Small intestine (tissue), 7 donors: ENCODE measurements around the gene C16orf46. TPM values are rescaled to one million over a fixed set of nuclear protein-coding genes. Genes with fewer than 3 reads are reported as not detected.
A peak's percentile ranks its signal among the peaks of the same experiment; 100 is the strongest.

Source experiments
- DNase-seq, 2 donors: peaks; one replicate each; pipeline versions ENCODE4 v3.0.0 to v3.0.0-alpha.2; 2013
- FAIRE-seq: peaks from 2 replicates; lab custom pipeline; 2012; peaks lifted over from hg19 to GRCh38; lab: Jason Lieb, UNC
- H3K27ac ChIP-seq, 3 donors: one replicate each; pipeline ENCODE4 v1.5.1; 2013; ENCODE audit warnings: low read length in 2 of 3, mild to moderate bottlenecking in 2 of 3, control low read depth in 1 of 3, inconsistent platforms in 1 of 3, low read depth in 1 of 3, moderate library complexity in 1 of 3
- H3K27me3 ChIP-seq, 3 donors: one replicate each; pipeline ENCODE4 v1.6.1; 2013; ENCODE audit warnings: low read length in 3 of 3, inconsistent platforms in 1 of 3; ENCODE audit not compliant: control insufficient read depth in 3 of 3, insufficient read depth in 3 of 3
- H3K36me3 ChIP-seq, 3 donors: one replicate each; pipeline ENCODE4 v1.6.1; 2013; ENCODE audit warnings: low read length in 3 of 3, inconsistent platforms in 1 of 3, low read depth in 1 of 3, mild to moderate bottlenecking in 1 of 3, moderate library complexity in 1 of 3; ENCODE audit not compliant: control insufficient read depth in 3 of 3, insufficient read depth in 2 of 3
- H3K4me1 ChIP-seq, 3 donors: one replicate each; pipeline ENCODE4 v1.6.1; 2013; ENCODE audit warnings: low read length in 2 of 3, inconsistent platforms in 1 of 3, low read depth in 1 of 3, mild to moderate bottlenecking in 1 of 3, moderate library complexity in 1 of 3; ENCODE audit not compliant: control insufficient read depth in 3 of 3, insufficient read depth in 2 of 3
- H3K4me3 ChIP-seq, 3 donors: one replicate each; pipeline ENCODE4 v1.5.1; 2013; ENCODE audit warnings: low read length in 3 of 3, control low read depth in 1 of 3, inconsistent platforms in 1 of 3, low read depth in 1 of 3, mild to moderate bottlenecking in 1 of 3, moderate library complexity in 1 of 3
- H3K9me3 ChIP-seq, 2 donors: one replicate each; pipeline ENCODE4 v1.6.1; 2013; ENCODE audit warnings: low read depth in 1 of 2, low read length in 1 of 2; ENCODE audit not compliant: control insufficient read depth in 2 of 2, insufficient read depth in 1 of 2
- WGBS, 3 donors: extraction: QIAGEN DNeasy Blood & Tissue Kit; methylation state at CpG; one replicate each; pipeline ENCODE4 v1.1.7; 2013; 5-methylcytosine and 5-hydroxymethylcytosine counted together
- polyA plus RNA-seq, 4 donors: library from polyadenylated mRNA; stranded (reverse) in 3 of 4; unstranded in 1 of 4; fragments of 200-250 nt in 3 of 4; fragments of 120-200 nt in 1 of 4; gene quantifications; one replicate each; pipeline versions ENCODE4 v1.2.1 to v1.2.3, GENCODE V29; 2013
- donor health status: healthy with polysubstance abuse.
- donor health status: control.
- donor health status: control.
- donor health status: Bipolar disorder and iron deficiency.
- donor health status: healthy.

The C16orf46 gene
- polyA plus RNA-seq, 4 donors: 0.54 to 0.74 TPM; not detected in 2

DNA sequence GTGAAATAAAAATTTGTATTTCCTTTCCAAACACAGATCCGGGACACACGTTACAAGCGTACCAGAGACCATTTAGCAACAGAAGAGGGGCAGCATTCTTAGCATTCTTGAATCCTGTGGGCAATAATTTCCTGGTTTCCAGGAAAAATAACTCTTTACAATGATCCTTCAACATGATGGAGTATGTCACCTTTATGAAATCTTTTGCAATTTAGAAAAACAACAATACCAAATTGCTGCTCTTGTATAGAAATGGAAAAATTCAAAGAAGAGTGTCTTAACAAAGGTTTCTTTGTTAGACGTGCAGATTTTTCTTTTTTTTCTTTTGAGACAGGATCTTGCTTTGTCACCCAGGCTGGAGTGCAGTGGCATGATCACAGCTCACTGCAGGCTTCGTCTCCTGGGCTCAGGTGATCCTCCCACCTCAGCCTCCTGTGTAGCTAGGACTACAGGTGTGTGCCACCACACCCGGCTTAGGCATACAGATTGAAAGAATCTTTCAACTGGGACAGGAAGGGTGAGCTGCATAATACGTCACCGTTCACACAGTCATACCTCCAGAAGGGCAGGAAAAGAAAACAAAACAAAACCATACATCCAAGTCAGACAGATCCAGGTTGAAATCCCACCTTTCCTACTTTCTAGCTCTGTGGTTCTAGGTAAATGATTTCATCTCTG, 29.9 kb upstream of the C16orf46 start:
- FAIRE-seq (no peak), DNase-seq (no peak)
- Histone ChIP-seq H3K4me1 (no peaks in the 10 kb centered on the region), H3K4me3 (no peak overlapping the region), H3K27me3 (no peaks in the 10 kb centered on the region), H3K9me3 (no peaks in the 10 kb centered on the region), H3K36me3 (no peaks in the 10 kb centered on the region), H3K27ac (no peak overlapping the region)
- 53 to 65% (median 64%) methylated on average over 8 of the region's 8 CpGs for WGBS, 3 donors

DNA sequence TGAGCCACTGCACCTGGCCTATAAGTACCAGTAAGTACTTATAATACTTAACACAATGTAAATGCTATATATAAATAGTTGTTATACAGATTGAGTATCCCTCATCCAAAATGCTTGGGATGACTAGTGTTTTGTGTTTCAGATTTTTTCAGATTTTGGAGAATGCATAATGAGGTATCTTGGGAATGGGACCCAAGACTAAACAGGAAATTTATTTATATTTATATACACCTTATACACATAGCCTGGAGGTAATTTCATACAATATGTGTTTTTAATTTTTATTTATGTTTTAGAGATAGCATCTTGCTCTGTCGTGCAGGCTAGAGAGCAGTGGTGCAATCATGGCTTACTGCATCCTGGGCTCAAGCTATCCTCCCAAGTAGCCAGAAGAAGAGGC, 28.9 kb upstream of the C16orf46 start:
- no peak overlapping the region for H3K27ac ChIP-seq
- FAIRE-seq (no peak), DNase-seq (no peak)
- no peaks in the 10 kb centered on the region for H3K27me3 ChIP-seq
- 82 to 95% (median 95%) methylated on average over 1 of the region's 1 CpG for WGBS, 3 donors
- no peaks in the 10 kb centered on the region for H3K9me3 ChIP-seq
- H3K4me1 ChIP-seq: no peaks in the 10 kb centered on the region
- no peak overlapping the region for H3K4me3 ChIP-seq
- H3K36me3 ChIP-seq: no peaks in the 10 kb centered on the region

DNA sequence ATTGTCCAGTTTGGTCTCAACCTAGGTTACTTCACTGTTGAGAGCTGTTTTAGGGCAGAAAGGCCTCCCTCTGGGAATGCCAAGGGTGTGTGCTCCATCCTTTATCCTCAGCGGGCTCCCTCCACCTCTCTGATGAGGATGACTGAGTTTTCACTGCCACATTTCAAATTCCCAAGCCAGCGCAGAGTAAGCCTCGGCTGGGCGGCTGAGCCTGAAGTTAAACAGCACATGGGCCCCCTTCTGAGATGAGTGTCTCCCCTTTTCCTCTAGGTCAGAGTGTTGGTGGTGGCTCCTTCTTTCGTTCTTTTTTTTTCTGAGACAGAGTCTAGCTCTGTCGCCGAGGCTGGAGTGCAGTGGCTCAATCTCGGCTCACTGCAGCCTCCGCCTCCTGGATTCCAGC, 24.7 kb upstream of the C16orf46 start:
- no peak overlapping the region for H3K27ac ChIP-seq
- DNase-seq (no peak), FAIRE-seq (no peak)
- H3K9me3 ChIP-seq: peaks cover 0 to 2% of the 10 kb centered on the region in 2 donors
- H3K4me1 ChIP-seq: peaks cover 0 to 5% (median 0%) of the 10 kb centered on the region in 3 donors
- no peaks in the 10 kb centered on the region for H3K27me3 ChIP-seq
- H3K4me3 ChIP-seq: no peak overlapping the region
- no peaks in the 10 kb centered on the region for H3K36me3 ChIP-seq
- 92 to 93% (median 92%) methylated on average over 9 of the region's 9 CpGs for WGBS, 3 donors

DNA sequence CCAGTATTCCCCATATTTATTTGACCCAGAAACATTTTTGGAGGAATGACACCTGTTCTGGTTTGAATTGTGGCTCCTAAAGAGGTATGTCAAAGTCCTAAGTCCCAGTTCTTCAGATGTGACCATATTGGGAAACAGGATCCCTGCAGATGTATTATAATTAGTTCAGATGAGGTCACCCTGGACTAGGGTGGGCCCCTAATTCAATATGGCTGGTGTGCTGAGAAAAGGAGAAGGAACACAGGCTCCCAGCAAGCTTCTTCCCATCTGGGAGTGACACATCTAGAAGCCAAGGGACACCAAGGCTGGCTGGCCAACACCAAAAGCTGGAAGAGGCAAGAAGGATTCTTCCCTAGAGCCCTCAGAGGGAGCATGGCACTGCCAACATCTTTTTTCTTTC, 22.9 kb upstream of the C16orf46 start:
- Histone ChIP-seq H3K4me1 (peaks cover 0 to 7% (median 0%) of the 10 kb centered on the region in 3 donors), H3K9me3 (peaks cover 0 to 2% of the 10 kb centered on the region in 2 donors), H3K27ac (no peak overlapping the region), H3K4me3 (no peak overlapping the region), H3K36me3 (no peaks in the 10 kb centered on the region), H3K27me3 (no peaks in the 10 kb centered on the region)
- FAIRE-seq (no peak), DNase-seq (no peak)

DNA sequence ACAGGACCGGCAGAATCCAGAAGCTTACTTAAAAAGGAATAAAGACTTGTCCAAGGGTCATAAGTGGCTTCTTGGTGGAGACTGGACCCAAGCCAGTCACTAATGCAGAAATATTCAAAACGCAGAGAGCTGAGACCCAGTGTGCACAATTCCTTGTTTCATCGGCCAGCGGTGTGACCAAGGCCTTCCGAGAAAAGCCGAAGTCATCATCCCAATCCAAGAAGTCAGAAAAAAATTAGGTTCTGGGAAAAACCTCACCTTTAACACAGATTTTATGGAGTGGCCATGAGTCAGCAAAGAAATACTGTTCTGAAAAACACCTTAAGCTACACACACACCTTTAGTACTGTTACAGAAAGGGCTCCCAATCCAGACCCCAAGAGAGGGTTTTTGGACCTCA, 20.2 kb upstream of the C16orf46 start:
- FAIRE-seq (no peak), DNase-seq (no peak)
- Histone ChIP-seq H3K36me3 (peaks cover 0 to 6% (median 0%) of the 10 kb centered on the region in 3 donors), H3K4me1 (peaks cover 0 to 7% (median 0%) of the 10 kb centered on the region in 3 donors), H3K27ac (peak overlapping the region in 1 of 3 donors; percentile 70), H3K9me3 (peaks cover 0 to 2% of the 10 kb centered on the region in 2 donors), H3K4me3 (no peak overlapping the region), H3K27me3 (no peaks in the 10 kb centered on the region)
- 91 to 98% (median 95%) methylated on average over 6 of the region's 6 CpGs for WGBS, 3 donors

DNA sequence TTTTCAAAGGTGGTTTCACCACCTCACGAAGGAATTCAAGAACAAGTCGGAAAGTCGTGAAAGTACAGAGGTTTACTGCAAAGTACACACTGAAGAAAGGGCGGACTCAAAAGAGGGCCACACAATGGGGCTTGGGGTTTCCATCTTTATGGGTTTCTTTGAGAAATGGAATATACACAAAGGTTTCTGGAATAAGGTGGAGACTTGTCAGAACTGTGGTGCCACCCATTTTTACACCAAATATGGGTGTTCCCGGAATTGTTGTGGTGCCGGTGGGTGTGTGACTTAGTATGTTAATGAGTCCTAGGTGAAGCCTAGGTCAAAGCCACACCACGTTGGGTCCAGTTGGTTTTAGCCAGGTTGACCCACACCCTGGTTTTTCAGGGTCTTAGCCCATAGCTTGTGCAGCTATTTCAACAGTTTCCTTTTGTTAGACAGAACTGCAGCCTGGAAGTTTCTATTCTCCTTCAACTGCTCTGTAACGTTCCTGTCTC, 19.7 kb upstream of the C16orf46 start:
- H3K4me1 ChIP-seq: peaks cover 0 to 7% (median 0%) of the 10 kb centered on the region in 3 donors
- peak overlapping the region in 1 of 3 donors; percentile 11 for H3K4me3 ChIP-seq
- peak overlapping the region in 1 of 3 donors; percentile 70 for H3K27ac ChIP-seq
- DNase-seq (no peak), FAIRE-seq (no peak)
- peaks cover 0 to 2% of the 10 kb centered on the region in 2 donors for H3K9me3 ChIP-seq
- WGBS, 3 donors: 43 to 50% (median 44%) methylated on average over 8 of the region's 8 CpGs
- peaks cover 0 to 6% (median 0%) of the 10 kb centered on the region in 3 donors for H3K36me3 ChIP-seq
- no peaks in the 10 kb centered on the region for H3K27me3 ChIP-seq

DNA sequence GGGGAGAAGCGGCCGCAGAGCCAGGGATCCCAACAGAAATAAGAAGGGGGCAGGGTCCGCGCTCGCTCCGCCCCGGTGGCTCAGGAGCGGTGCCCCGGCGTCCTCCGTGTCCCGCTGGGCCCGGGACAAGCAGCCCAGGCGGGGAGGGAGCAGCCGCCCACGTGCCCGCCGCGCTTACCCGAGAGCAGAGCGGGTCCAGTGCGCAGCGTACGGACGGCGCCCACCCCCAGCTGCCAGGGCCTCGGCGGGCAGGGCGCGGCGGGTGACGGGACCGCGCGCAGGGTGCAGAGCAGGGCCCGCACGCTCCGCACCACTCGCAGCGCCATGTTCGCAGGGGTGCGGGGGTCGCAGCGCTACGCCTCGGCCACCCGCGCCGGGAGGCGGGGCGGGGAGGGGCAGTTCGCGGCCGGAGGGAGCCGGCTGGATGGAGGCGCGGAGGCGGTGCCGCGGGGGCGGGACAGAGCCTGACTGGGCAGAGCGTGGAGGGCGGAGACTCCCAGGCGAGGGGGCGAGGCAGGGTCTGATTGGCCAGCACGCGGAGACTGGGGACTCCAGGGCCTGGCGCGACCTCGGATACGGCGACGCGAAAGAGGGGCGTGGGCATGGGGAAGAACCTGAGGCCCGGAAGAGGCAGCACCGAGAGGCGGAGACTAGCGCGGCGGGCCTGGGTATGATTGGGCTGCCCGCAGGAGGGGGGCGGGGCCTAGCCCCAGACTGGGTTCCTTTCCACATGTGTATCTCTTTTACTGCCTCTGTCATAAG, 19.1 kb upstream of the C16orf46 start, which contains the start of gene GCSH:
GCSH (minus strand) TSS at position 443 of the 762 bp plus-strand sequence; CDS start at position 326, 117 bp downstream.
- Histone ChIP-seq H3K4me3 (peak within 1 kb of the TSS; percentile 70 to 75 (median 71)), H3K4me1 (peaks cover 0 to 7% (median 0%) of the 10 kb centered on the region in 3 donors), H3K9me3 (peaks cover 0 to 2% of the 10 kb centered on the region in 2 donors), H3K27me3 (no peaks in the 10 kb centered on the region), H3K36me3 (peaks cover 0 to 6% (median 0%) of the 10 kb centered on the region in 3 donors), H3K27ac (peak within 1 kb of the TSS in 2 of 3 donors; percentile 70 to 82)
- FAIRE-seq (no peak), DNase-seq (peak; percentile 99 to 100)
- 3 to 4% (median 4%) methylated on average over 59 to 80 of the region's 83 CpGs for WGBS, 3 donors

DNA sequence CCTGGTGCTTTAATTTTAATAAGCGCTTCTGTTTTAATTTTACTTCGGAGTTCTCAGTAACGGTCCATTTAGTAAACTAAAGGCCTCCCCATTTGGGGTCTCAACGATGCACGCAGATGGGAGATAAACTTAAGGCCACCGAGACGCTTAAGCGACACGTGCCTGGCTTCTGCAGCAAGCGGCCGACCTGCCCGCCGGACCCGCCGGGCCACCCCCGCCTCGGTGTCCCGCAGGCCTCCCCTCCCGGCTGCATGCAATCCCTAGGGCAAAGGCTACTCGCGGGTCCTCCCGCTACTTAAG, 18.6 kb upstream of the C16orf46 start:
- Histone ChIP-seq H3K36me3 (peaks cover 0 to 6% (median 0%) of the 10 kb centered on the region in 3 donors), H3K4me1 (peaks cover 0 to 7% (median 0%) of the 10 kb centered on the region in 3 donors), H3K4me3 (peak overlapping the region; percentile 70 to 75 (median 71)), H3K27me3 (no peaks in the 10 kb centered on the region), H3K9me3 (peaks cover 0 to 2% of the 10 kb centered on the region in 2 donors), H3K27ac (peak overlapping the region in 2 of 3 donors; percentile 68 to 82)
- DNase-seq (no peak), FAIRE-seq (no peak)
- WGBS, 3 donors: 0 to 1% (median 1%) methylated on average over 22 of the region's 22 CpGs
